Limb (tissue), 2 donors: ENCODE data around the gene CTDSP2.
"Not testable (repeated sequence)": the region's sequence is repeated elsewhere in the genome, so short reads cannot be mapped to it uniquely, and the experiment has no call there.

Experiments
- DNase-seq, 2 donors: peaks; one replicate each; pipeline ENCODE4 v3.0.0-alpha.2; 2016; ENCODE audit errors: extremely low spot score in 2 of 2

CTDSP2 gene

GRCh38 chr12:57846577-57847319 lies at the start of gene CTDSP2:
TSS of gene CTDSP2 (minus strand) at chr12:57846729. CDS start at chr12:57846435, 294 bp downstream.
- DNase-seq = peak; percentile 98 to 99

GRCh38 chr12:57896115-57896433 lies 49.5 kb upstream of the CTDSP2 start:
- no peak for DNase-seq

- DNase-seq = no peak
Measured at GRCh38 chr12:57895389-57896114, 49.0 kb upstream of the CTDSP2 start.

- DNase-seq = peak in 1 of 2 donors; percentile 59
Measured at GRCh38 chr12:57894399-57895292, 48.1 kb upstream of the CTDSP2 start.

- peak; percentile 96 to 99 for DNase-seq
Measured at GRCh38 chr12:57893431-57894353, 47.2 kb upstream of the CTDSP2 start.

- DNase-seq = no peak
Measured at GRCh38 chr12:57892232-57892972, 45.9 kb upstream of the CTDSP2 start.

- DNase-seq = no peak
Measured at GRCh38 chr12:57891542-57892228, 45.2 kb upstream of the CTDSP2 start.

- DNase-seq = no peak
Measured at GRCh38 chr12:57890191-57891115, 43.9 kb upstream of the CTDSP2 start.

- peak; percentile 84 to 92 for DNase-seq
Measured at GRCh38 chr12:57889500-57889989, 43.0 kb upstream of the CTDSP2 start.

GRCh38 chr12:57888409-57889157 lies 42.1 kb upstream of the CTDSP2 start:
- DNase-seq = peak; percentile 49 to 73

- peak in 1 of 2 donors; percentile 56 for DNase-seq
Measured at GRCh38 chr12:57887631-57888408, 41.3 kb upstream of the CTDSP2 start.

- not testable (repeated sequence) for DNase-seq
Measured at GRCh38 chr12:57886964-57887363, 40.4 kb upstream of the CTDSP2 start.

GRCh38 chr12:57886542-57886941 lies 40.0 kb upstream of the CTDSP2 start:
- DNase-seq = no peak

- DNase-seq = no peak
Measured at GRCh38 chr12:57885207-57885606, 38.7 kb upstream of the CTDSP2 start.

- no peak for DNase-seq
Measured at GRCh38 chr12:57883700-57884099, 37.2 kb upstream of the CTDSP2 start.

GRCh38 chr12:57883057-57883456 lies 36.5 kb upstream of the CTDSP2 start:
- DNase-seq = no peak

- no peak for DNase-seq
Measured at GRCh38 chr12:57882575-57882974, 36.0 kb upstream of the CTDSP2 start.
